Esophagus muscularis mucosa (tissue), 2 donors: ENCODE measurements around the gene SPACA7.

Experiments used
- POLR2A ChIP-seq: fragments of 450-650 bp; IDR thresholded peaks from one replicate; pipeline ENCODE4 v1.6.1; 2017; ENCODE audit warnings: antibody characterized with exemption, moderate library complexity, mild to moderate bottlenecking, low read depth
- POLR2AphosphoS5 ChIP-seq, 2 donors: sonication (generic); formaldehyde crosslinking; IDR thresholded peaks; one replicate each; pipeline ENCODE4 v1.6.1; 2017; ENCODE audit warnings: antibody characterized with exemption in 2 of 2

DNA sequence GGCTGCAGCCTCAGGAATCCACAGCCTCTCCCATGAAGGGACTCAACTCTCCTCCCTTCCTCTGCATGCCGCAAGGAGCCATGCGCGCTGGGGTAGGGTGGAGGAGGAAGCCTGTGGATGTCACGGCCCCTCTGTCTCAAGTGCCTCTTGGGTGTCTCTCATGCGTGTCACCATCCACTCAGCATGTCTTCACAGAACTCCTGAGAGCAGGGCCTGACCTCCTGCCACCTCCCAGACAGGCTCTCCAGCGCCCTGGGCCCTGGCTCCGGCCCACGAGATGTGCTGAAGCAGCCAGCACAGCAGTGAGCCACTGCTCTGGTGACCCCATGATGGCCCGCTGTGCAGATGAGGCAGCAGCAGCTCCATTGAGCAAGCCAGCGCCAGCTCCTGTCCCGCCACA, 25.9 kb upstream of the SPACA7 start:
- TF ChIP-seq POLR2A, result no peak
- TF ChIP-seq POLR2AphosphoS5 (IDR thresholded peaks at IDR 0.05), result no peak
